HEK293 (cell line): ENCODE data around the gene BTNL8.
A peak's percentile ranks its signal among the peaks of the same experiment; 100 is the strongest.

Experiments
- CTCF ChIA-PET: fragments of 350-600 bp; formaldehyde crosslinking; extraction: SDS; loops from one replicate; lab custom pipeline; 2021; ENCODE audit warnings: antibody characterized with exemption; lab: Yijun Ruan, JAX
- POLR2A ChIA-PET: fragments of 300-600 bp; formaldehyde crosslinking; extraction: SDS; loops from one replicate; lab custom pipeline; 2020; ENCODE audit warnings: antibody characterized with exemption, inconsistent platforms; lab: Yijun Ruan, JAX
- H3K27ac ChIP-seq: fragments of 200-500 bp; sonication (Bioruptor generic); 2 replicates; pipeline ENCODE4 v1.5.1; 2014; ENCODE audit warnings: low read depth, low read length, control low read depth, inconsistent platforms; ENCODE audit errors: extremely low read depth
- H3K36me3 ChIP-seq, 2 experiments: fragments of 200-500 bp in 1 of 2; sonication (Bioruptor generic) in 1 of 2; 1 replicate in 1 of 2; 2 replicates in 1 of 2; pipeline ENCODE4 v1.5.1; 2014 to 2017; ENCODE audit warnings: inconsistent platforms in 2 of 2, low read length in 2 of 2; ENCODE audit not compliant: control insufficient read depth in 2 of 2, insufficient read depth in 1 of 2
- H3K4me1 ChIP-seq: fragments of 200-500 bp; sonication (Bioruptor generic); 2 replicates; pipeline ENCODE4 v1.5.1; 2014; ENCODE audit warnings: mild to moderate bottlenecking, low read length, inconsistent platforms; ENCODE audit not compliant: control insufficient read depth, insufficient read depth
- H3K4me3 ChIP-seq: 2 replicates; pipeline ENCODE4 v1.5.1; 2011; ENCODE audit warnings: low read depth, mild to moderate bottlenecking, control low read depth, low read length, moderate library complexity
- H3K9me3 ChIP-seq: fragments of 200-500 bp; sonication (Bioruptor generic); 2 replicates; pipeline ENCODE4 v1.5.1; 2014; ENCODE audit warnings: low read depth, low read length, inconsistent platforms; ENCODE audit not compliant: control insufficient read depth, insufficient read depth
- KLF1 ChIP-seq: fragments of 450-650 bp; formaldehyde crosslinking; IDR thresholded peaks from 2 replicates; pipeline ENCODE4 v1.5.1; 2016; ENCODE audit warnings: missing biosample characterization, missing genetic modification characterization
- SP7 ChIP-seq: fragments of 450-650 bp; formaldehyde crosslinking; IDR thresholded peaks from 2 replicates; pipeline ENCODE4 v1.5.1; 2016; ENCODE audit warnings: missing biosample characterization, missing genetic modification characterization
- ZBTB7A ChIP-seq: fragments of 450-650 bp; formaldehyde crosslinking; IDR thresholded peaks from 2 replicates; pipeline ENCODE4 v1.5.1; 2016; ENCODE audit warnings: low read depth, missing biosample characterization, missing genetic modification characterization
- ZBTB8A ChIP-seq: fragments of 450-650 bp; formaldehyde crosslinking; IDR thresholded peaks from 2 replicates; pipeline ENCODE4 v1.5.1; 2016; ENCODE audit warnings: missing biosample characterization, missing genetic modification characterization
- ZNF140 ChIP-seq: fragments of 450-650 bp; formaldehyde crosslinking; IDR thresholded peaks from 2 replicates; pipeline ENCODE4 v1.5.1; 2016; ENCODE audit warnings: missing biosample characterization, missing genetic modification characterization
- ZNF146 ChIP-seq: fragments of 450-650 bp; formaldehyde crosslinking; IDR thresholded peaks from 2 replicates; pipeline ENCODE4 v1.5.1; 2016; ENCODE audit warnings: missing biosample characterization, missing genetic modification characterization
- ZNF184 ChIP-seq: fragments of 450-650 bp; IDR thresholded peaks from 2 replicates; pipeline ENCODE4 v1.5.1; 2018; ENCODE audit warnings: missing biosample characterization, mild to moderate bottlenecking, missing genetic modification characterization
- ZNF248 ChIP-seq: fragments of 450-650 bp; formaldehyde crosslinking; IDR thresholded peaks from 2 replicates; pipeline ENCODE4 v1.5.1; 2017; ENCODE audit warnings: missing biosample characterization, missing genetic modification characterization
- ZNF521 ChIP-seq: fragments of 450-650 bp; formaldehyde crosslinking; IDR thresholded peaks from 2 replicates; pipeline ENCODE4 v1.5.1; 2017; ENCODE audit warnings: missing biosample characterization, mild to moderate bottlenecking, missing genetic modification characterization
- ZNF544 ChIP-seq: fragments of 450-650 bp; formaldehyde crosslinking; IDR thresholded peaks from 2 replicates; pipeline ENCODE4 v1.5.0; 2017; ENCODE audit warnings: missing biosample characterization, missing genetic modification characterization
- ZNF658 ChIP-seq: fragments of 450-650 bp; formaldehyde crosslinking; IDR thresholded peaks from 2 replicates; pipeline ENCODE4; 2016; ENCODE audit warnings: missing biosample characterization, missing genetic modification characterization
- ZNF670 ChIP-seq: fragments of 450-650 bp; formaldehyde crosslinking; IDR thresholded peaks from 2 replicates; pipeline ENCODE4 v1.5.1; 2016; ENCODE audit warnings: missing biosample characterization, missing genetic modification characterization, low read depth
- TF ChIP-seq, protein P1 (sequence below): fragments of 450-650 bp; formaldehyde crosslinking; conservative IDR thresholded peaks from 2 replicates; pipeline ENCODE4 v1.5.1; 2016; ENCODE audit warnings: low read depth, missing biosample characterization, missing genetic modification characterization
- TF ChIP-seq, protein P2 (sequence below): fragments of 450-650 bp; formaldehyde crosslinking; optimal IDR thresholded peaks from 2 replicates; pipeline ENCODE3; 2016; ENCODE audit warnings: missing biosample characterization, mild to moderate bottlenecking, missing genetic modification characterization

The BTNL8 gene

DNA sequence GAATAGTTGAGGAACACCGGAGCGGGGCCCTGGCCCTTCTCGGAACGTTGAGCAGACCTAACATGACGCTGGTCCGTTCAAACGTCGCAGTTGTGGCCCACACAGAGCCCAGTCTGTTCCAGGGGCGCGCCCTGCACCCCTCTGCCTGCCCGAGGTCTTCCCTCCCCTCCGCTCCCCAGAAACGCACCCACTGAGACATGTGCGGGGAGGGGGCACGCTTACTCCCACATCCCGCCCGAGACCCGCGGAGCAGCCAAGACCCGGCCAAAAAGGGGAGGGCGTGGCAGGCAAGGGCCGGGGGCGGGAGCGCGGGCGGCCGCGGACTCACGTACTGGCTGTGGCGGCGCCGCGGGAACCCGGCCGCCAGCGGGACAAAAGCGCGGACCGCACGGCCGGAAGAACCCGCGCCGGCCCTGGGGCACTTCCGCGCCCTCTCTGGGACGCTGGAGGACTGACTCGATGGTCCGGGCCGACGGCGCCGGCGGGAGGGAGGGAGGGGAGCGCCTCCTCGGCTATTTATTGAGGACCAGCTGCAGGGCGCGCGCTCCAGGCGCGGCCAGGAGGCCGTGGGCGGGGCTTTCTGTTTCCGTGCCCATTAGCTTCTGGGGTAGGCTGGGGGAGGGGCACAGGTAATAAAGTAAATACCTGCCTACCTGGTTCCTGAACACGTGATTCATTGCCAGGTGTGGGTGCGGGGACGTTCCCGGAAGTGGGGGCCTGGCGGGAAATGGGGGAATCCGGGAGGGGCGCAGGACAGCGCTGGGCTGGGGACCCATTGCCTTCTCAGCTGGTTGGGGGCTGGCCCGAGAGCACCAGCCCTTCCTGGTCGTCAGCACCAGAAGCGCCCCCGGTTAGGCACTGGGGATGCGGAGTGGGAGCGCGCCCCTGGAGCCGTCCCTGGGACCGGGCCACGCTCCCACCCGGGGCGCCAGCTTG lies 37.8 kb upstream of the BTNL8 start, which contains the start of gene ZFP62 (continued):
- TF ChIP-seq, protein P1, sequence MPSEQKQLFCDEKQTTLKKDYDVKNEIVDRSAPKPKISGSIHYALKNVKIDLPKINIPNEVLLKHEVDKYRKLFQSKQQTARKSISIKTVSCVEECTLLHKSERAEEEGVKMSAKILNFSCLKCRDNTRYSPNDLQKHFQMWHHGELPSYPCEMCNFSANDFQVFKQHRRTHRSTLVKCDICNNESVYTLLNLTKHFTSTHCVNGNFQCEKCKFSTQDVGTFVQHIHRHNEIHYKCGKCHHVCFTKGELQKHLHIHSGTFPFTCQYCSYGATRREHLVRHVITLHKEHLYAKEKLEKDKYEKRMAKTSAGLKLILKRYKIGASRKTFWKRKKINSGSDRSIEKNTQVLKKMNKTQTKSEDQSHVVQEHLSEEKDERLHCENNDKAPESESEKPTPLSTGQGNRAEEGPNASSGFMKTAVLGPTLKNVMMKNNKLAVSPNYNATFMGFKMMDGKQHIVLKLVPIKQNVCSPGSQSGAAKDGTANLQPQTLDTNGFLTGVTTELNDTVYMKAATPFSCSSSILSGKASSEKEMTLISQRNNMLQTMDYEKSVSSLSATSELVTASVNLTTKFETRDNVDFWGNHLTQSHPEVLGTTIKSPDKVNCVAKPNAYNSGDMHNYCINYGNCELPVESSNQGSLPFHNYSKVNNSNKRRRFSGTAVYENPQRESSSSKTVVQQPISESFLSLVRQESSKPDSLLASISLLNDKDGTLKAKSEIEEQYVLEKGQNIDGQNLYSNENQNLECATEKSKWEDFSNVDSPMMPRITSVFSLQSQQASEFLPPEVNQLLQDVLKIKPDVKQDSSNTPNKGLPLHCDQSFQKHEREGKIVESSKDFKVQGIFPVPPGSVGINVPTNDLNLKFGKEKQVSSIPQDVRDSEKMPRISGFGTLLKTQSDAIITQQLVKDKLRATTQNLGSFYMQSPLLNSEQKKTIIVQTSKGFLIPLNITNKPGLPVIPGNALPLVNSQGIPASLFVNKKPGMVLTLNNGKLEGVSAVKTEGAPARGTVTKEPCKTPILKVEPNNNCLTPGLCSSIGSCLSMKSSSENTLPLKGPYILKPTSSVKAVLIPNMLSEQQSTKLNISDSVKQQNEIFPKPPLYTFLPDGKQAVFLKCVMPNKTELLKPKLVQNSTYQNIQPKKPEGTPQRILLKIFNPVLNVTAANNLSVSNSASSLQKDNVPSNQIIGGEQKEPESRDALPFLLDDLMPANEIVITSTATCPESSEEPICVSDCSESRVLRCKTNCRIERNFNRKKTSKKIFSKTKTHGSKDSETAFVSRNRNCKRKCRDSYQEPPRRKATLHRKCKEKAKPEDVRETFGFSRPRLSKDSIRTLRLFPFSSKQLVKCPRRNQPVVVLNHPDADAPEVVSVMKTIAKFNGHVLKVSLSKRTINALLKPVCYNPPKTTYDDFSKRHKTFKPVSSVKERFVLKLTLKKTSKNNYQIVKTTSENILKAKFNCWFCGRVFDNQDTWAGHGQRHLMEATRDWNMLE (tag by site-specific recombination) = peak; percentile 56; the same call in 1 of the 2 replicates
- TF ChIP-seq, protein P2, sequence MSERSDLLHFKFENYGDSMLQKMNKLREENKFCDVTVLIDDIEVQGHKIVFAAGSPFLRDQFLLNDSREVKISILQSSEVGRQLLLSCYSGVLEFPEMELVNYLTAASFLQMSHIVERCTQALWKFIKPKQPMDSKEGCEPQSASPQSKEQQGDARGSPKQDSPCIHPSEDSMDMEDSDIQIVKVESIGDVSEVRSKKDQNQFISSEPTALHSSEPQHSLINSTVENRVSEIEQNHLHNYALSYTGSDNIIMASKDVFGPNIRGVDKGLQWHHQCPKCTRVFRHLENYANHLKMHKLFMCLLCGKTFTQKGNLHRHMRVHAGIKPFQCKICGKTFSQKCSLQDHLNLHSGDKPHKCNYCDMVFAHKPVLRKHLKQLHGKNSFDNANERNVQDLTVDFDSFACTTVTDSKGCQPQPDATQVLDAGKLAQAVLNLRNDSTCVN (tag by site-specific recombination) = peak; percentile 90
- TF ChIP-seq ZNF248 = no peak
- no peak for TF ChIP-seq ZNF140 (tag by site-specific recombination)
- peak; percentile 43 for TF ChIP-seq KLF1
- peak; percentile 72 for TF ChIP-seq ZBTB8A (tag by site-specific recombination)

DNA sequence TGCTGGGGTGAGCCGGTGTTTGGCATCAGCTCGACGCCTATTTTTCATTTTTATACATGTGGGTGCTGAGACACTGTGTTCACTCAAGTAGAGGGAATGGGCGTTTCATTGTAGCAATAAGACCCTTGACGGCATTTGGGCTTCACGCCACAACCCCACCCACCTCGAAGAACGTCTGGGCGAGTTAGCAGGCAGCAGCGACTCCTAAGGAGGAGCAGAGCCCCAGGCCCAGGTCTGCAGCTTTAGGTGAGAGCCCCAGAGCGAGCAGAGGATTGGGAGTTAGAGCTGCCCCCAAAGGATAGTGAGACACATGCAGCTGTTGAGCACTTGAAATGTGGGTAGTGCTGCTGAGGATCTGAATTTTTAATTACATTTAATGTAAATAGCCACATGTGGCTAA lies 36.3 kb upstream of the BTNL8 start:
- no peak overlapping the region for H3K4me3 ChIP-seq
- H3K9me3 ChIP-seq = no peaks in the 10 kb centered on the region
- H3K36me3 ChIP-seq = peaks cover 8 to 11% of the 10 kb centered on the region in 2 experiments; a peak in 2 of 3 replicates
- TF ChIP-seq ZNF184 (tag by site-specific recombination) (no peak), ZNF658 (no peak), ZNF521 (tag by site-specific recombination) (no peak), ZBTB7A (no peak)
- TF ChIP-seq, all 188 proteins: peak for 0
- Histone ChIP-seq H3K27ac (no peak overlapping the region), H3K4me1 (peaks cover 2% of the 10 kb centered on the region; the same call in 1 of the 2 replicates)
- POLR2A ChIA-PET = interaction anchor here (0.6 kb wide), 1 partner anchor 13 kb away, joined by 3 read pairs; no protein-coding TSS in a partner anchor
- CTCF ChIA-PET = interaction anchor here (0.7 to 0.9 kb wide), 2 partner anchors 62 to 212 kb away, joined by 3 read pairs; no protein-coding TSS in a partner anchor

DNA sequence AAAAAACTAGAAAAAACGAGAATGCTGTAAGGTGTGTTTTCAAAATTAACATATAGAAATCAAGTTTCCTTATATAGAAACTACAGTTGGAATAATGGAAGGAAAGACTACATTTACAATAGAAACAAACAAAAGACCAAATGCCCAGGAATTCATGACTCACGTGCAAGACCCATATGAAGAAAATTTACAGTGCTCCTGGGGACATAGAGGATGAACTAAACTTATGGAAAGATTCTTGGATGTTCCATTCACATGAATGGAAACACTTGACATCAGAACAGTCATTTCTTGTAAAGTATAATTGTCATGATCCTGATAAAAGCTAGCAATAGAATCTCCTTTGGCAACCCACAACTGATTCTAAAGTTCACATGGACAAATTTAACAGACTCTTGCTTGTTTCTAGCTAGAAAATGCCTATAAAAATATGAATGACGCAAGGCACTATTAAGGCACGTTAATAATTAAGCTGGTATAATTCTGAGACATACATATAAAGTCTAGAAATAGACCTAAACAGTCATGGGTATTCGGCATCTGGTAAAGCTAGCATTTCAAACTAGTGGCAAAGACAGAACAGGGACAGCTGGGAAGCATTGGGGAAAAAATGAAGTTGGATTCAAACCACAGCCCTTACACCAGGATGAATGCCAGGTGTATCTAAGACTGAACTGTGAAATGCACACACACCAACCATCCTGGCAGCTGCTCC lies 32.8 kb upstream of the BTNL8 start:
- no peak for TF ChIP-seq SP7
- TF ChIP-seq ZNF544 (tag by site-specific recombination) = no peak
- TF ChIP-seq ZNF146 (tag by site-specific recombination) = no peak
- no peak for TF ChIP-seq ZNF670
- ChIA-PET POLR2A (no interaction called here), CTCF (interaction anchor here (0.6 to 1.4 kb wide), 6 partner anchors 8 to 318 kb away, joined by 3 to 4 read pairs (median 4); no protein-coding TSS in a partner anchor)
- Histone ChIP-seq H3K4me1 (no peaks in the 10 kb centered on the region), H3K36me3 (no peaks in the 10 kb centered on the region), H3K27ac (no peak overlapping the region), H3K9me3 (no peaks in the 10 kb centered on the region), H3K4me3 (no peak overlapping the region)
